Smooth muscle cell (in vitro differentiated cells): Measurements from ENCODE around the gene ANKRD7. TPM values are rescaled to one million over a fixed set of nuclear protein-coding genes. Genes with fewer than 3 reads are reported as not detected.
A peak's percentile ranks its signal among the peaks of the same experiment; 100 is the strongest.

ENCODE experiments used
- DNase-seq: peaks from one replicate; lab custom pipeline; 2025; ENCODE audit not compliant: unreplicated experiment; lab: John Stamatoyannopoulos, UW
- H2AFZ ChIP-seq: fragments of 200-600 bp; sonication (generic); 2 replicates; pipeline ENCODE4 v1.6.0; 2016; ENCODE audit warnings: antibody characterized with exemption, low read depth, mild to moderate bottlenecking
- H3F3A ChIP-seq: fragments of 200-600 bp; sonication (generic); 2 replicates; pipeline ENCODE4 v1.6.0; 2017; ENCODE audit warnings: antibody characterized with exemption, low read depth
- H3K27ac ChIP-seq: fragments of 200-600 bp; sonication (generic); 2 replicates; pipeline ENCODE4 v1.5.1; 2016; ENCODE audit warnings: low read depth, mild to moderate bottlenecking
- H3K27me3 ChIP-seq: fragments of 200-600 bp; sonication (generic); 2 replicates; pipeline ENCODE4 v1.6.1; 2016; ENCODE audit warnings: low read depth, mild to moderate bottlenecking
- H3K36me3 ChIP-seq: fragments of 200-600 bp; sonication (generic); 2 replicates; pipeline ENCODE4 v1.5.1; 2016; ENCODE audit warnings: low read depth
- H3K4me1 ChIP-seq: fragments of 200-600 bp; sonication (generic); 2 replicates; pipeline ENCODE4 v1.5.1; 2016; ENCODE audit warnings: low read depth
- H3K4me2 ChIP-seq: fragments of 200-600 bp; sonication (generic); 2 replicates; pipeline ENCODE4 v1.6.0; 2016; ENCODE audit warnings: mild to moderate bottlenecking
- H3K4me3 ChIP-seq: fragments of 200-600 bp; sonication (generic); 2 replicates; pipeline ENCODE4 v1.5.1; 2016; ENCODE audit warnings: mild to moderate bottlenecking
- H3K79me2 ChIP-seq: fragments of 200-600 bp; sonication (generic); 2 replicates; pipeline ENCODE4 v1.6.0; 2016; ENCODE audit warnings: low read depth, mild to moderate bottlenecking
- H3K9ac ChIP-seq: fragments of 200-600 bp; sonication (generic); 2 replicates; pipeline ENCODE4 v1.6.0; 2016; ENCODE audit warnings: low read depth
- H3K9me3 ChIP-seq: fragments of 200-600 bp; sonication (generic); replicated peaks from 2 replicates; pipeline ENCODE4 v1.5.1; 2016; ENCODE audit warnings: low read depth
- H4K20me1 ChIP-seq: fragments of 200-600 bp; sonication (generic); 2 replicates; pipeline ENCODE4 v1.6.0; 2016; ENCODE audit warnings: low read depth
- WGBS: methylation state at CpG from one replicate; pipeline ENCODE4 v1.1.7; 2016; ENCODE audit warnings: low lambda C conversion rate; 5-methylcytosine and 5-hydroxymethylcytosine counted together
- polyA plus RNA-seq: library from polyadenylated mRNA; unstranded; fragments of >200 nt; fragmentation: Nextera tagmentation; extraction: Ambion mirVana; gene quantifications from 2 replicates; pipeline ENCODE4 v1.2.1, GENCODE V29; 2016
- total RNA-seq: library from RNA; depleted of rRNA; stranded (reverse); fragments of >200 nt; gene quantifications from 2 replicates; pipeline ENCODE4 v1.2.3, GENCODE V29; 2014
- TF ChIP-seq, protein P1 (sequence below): fragments of 200-600 bp; sonication (generic); IDR thresholded peaks from 2 replicates; pipeline ENCODE4 v1.5.1; 2017; ENCODE audit warnings: borderline replicate concordance, mild to moderate bottlenecking, antibody characterized with exemption; ENCODE audit not compliant: insufficient read depth, poor library complexity, severe bottlenecking

The ANKRD7 gene
- total and polyA plus RNA-seq, 2 experiments from 2014 or later, result 0.34 TPM; not detected in 1

DNA sequence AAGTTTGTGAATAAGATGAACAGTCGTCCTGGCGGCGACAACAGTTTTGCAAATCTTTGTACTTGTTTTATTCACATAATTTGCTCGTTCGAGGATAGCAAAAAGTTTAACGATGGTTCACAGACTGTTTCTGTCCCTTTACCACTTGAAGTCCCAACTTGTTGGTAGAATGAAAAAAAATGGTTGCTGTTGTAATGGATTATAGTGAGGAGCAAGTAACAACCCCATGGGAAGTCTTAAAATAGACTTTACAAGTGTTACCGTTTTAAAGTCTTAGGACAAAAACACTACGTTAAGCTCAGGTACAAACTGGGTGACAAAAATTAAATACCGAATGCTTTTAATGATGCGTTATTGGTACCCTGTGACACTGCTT, 40.0 kb upstream of the ANKRD7 start:
- TF ChIP-seq, protein P1, sequence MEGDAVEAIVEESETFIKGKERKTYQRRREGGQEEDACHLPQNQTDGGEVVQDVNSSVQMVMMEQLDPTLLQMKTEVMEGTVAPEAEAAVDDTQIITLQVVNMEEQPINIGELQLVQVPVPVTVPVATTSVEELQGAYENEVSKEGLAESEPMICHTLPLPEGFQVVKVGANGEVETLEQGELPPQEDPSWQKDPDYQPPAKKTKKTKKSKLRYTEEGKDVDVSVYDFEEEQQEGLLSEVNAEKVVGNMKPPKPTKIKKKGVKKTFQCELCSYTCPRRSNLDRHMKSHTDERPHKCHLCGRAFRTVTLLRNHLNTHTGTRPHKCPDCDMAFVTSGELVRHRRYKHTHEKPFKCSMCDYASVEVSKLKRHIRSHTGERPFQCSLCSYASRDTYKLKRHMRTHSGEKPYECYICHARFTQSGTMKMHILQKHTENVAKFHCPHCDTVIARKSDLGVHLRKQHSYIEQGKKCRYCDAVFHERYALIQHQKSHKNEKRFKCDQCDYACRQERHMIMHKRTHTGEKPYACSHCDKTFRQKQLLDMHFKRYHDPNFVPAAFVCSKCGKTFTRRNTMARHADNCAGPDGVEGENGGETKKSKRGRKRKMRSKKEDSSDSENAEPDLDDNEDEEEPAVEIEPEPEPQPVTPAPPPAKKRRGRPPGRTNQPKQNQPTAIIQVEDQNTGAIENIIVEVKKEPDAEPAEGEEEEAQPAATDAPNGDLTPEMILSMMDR, result no peak

DNA sequence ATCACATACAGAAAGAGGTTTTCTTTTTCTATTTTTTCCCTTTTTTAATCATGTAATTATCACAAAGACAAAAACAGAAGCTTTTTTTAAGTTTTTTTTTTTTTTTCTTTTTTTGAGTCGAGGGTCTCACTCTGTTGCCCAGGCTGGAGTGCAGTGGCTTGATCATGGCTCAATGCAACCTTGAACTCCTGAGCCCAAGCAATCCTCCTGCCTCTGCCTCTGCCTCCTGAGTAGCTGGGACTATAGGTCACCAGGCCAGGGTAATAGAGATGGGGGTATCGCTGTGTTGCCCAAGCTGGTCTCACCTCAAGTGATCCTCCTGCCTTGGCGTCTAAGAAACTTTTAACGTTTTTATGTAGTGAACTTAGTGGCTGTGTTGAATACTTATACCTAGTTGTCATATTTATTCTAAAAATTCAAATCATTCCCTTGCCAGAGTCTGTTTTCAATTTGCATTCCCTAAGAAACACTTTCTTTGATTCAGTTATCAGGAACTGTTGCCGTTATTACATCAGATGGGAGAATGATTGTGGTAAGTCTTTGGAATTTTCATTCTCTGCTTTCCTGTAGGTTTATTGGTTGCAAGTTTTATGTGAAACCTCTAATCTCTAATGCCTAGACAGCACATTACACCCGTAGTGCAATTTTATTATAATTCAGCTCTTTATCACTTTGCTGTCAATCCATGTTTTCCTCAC, 39.2 kb upstream of the ANKRD7 start:
- no peak overlapping the region for H2AFZ ChIP-seq
- no peaks in the 10 kb centered on the region for H3K9me3 ChIP-seq
- H3F3A ChIP-seq, result no peaks in the 10 kb centered on the region
- peak overlapping the region; percentile 95 for H3K9ac ChIP-seq
- H3K79me2 ChIP-seq, result peaks cover 44% of the 10 kb centered on the region
- H4K20me1 ChIP-seq, result peaks cover 14% of the 10 kb centered on the region
- WGBS, result 74% methylated on average over 6 of the region's 6 CpGs
- H3K4me3 ChIP-seq, result peak overlapping the region; percentile 93
- H3K27ac ChIP-seq, result no peak overlapping the region
- H3K4me1 ChIP-seq, result peaks cover 20% of the 10 kb centered on the region
- peak overlapping the region; percentile 98 for H3K4me2 ChIP-seq
- H3K36me3 ChIP-seq, result peaks cover 7% of the 10 kb centered on the region
- no peak for DNase-seq
- H3K27me3 ChIP-seq, result no peaks in the 10 kb centered on the region
- TF ChIP-seq, protein P1, result no peak

More for the DNA sequence above, 40.0 kb upstream of the ANKRD7 start:
- Histone ChIP-seq H3F3A (no peaks in the 10 kb centered on the region), H3K27ac (peak overlapping the region; percentile 92), H3K4me2 (peak overlapping the region; percentile 98), H2AFZ (peak overlapping the region; percentile 83), H3K27me3 (no peaks in the 10 kb centered on the region), H3K9me3 (no peaks in the 10 kb centered on the region), H3K9ac (peak overlapping the region; percentile 95), H3K4me1 (peaks cover 20% of the 10 kb centered on the region), H4K20me1 (peaks cover 11% of the 10 kb centered on the region), H3K36me3 (peaks cover 7% of the 10 kb centered on the region), H3K79me2 (peaks cover 44% of the 10 kb centered on the region), H3K4me3 (peak overlapping the region; percentile 93)
- DNase-seq, result no peak
- 11% methylated on average over 10 of the region's 10 CpGs for WGBS

DNA sequence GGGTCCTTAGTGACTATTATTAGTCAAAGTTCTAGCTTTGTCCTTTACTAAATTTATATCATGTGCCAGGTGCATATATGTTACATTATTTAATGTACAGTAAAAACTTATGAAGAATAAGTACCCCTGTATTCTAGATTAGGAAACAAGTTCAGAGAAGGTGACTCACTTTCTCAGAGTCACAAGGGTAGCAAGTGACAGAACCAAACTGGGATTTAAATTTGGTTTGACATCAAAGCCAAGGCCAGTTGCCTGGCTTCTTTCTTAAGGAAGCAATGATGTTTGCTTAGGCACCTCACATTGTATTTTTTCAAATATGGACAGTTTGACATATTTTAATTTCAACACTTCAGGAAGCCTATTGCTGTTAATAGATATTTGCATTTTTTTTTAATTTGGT, 38.0 kb upstream of the ANKRD7 start:
- Histone ChIP-seq H3K79me2 (peaks cover 44% of the 10 kb centered on the region), H3K4me2 (peak overlapping the region; percentile 98), H4K20me1 (peaks cover 16% of the 10 kb centered on the region), H3F3A (no peaks in the 10 kb centered on the region), H3K27ac (no peak overlapping the region), H3K36me3 (peaks cover 7% of the 10 kb centered on the region), H3K4me1 (peaks cover 20% of the 10 kb centered on the region), H3K9me3 (no peaks in the 10 kb centered on the region), H2AFZ (no peak overlapping the region), H3K9ac (no peak overlapping the region), H3K27me3 (no peaks in the 10 kb centered on the region), H3K4me3 (no peak overlapping the region)
- TF ChIP-seq, protein P1, result no peak
- no peak for DNase-seq

DNA sequence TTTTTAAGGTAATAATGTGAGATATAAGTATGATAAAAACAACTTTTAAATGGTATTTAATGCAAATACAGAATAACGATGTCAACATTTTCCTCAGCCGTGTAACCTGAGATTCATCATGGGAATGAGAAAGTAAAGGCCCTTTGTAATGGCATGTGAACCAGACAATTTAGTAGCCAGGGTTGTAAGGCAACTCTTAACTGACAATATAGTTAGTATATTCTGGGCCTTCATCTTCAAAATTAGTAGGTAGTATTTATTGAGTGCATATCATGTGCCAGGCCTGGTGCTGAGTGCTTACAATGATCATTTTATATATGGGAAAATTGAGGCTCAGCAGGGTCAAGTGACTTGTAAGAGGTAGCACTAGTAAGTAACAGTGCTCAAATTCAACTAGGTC, 29.9 kb upstream of the ANKRD7 start:
- H3K27ac ChIP-seq, result no peak overlapping the region
- no peaks in the 10 kb centered on the region for H3K4me1 ChIP-seq
- no peaks in the 10 kb centered on the region for H3K9me3 ChIP-seq
- peaks cover 12% of the 10 kb centered on the region for H4K20me1 ChIP-seq
- peaks cover 8% of the 10 kb centered on the region for H3F3A ChIP-seq
- no peak overlapping the region for H3K9ac ChIP-seq
- H3K27me3 ChIP-seq, result no peaks in the 10 kb centered on the region
- H3K36me3 ChIP-seq, result no peaks in the 10 kb centered on the region
- no peak overlapping the region for H3K4me2 ChIP-seq
- WGBS, result 94% methylated on average over 2 of the region's 2 CpGs
- no peak overlapping the region for H2AFZ ChIP-seq
- TF ChIP-seq, protein P1, result no peak
- H3K79me2 ChIP-seq, result no peaks in the 10 kb centered on the region
- no peak for DNase-seq
- no peak overlapping the region for H3K4me3 ChIP-seq
